IPS-18c (cell line): ENCODE results near the gene SLC35F1.
"Not testable (repeated sequence)": the region's sequence is repeated elsewhere in the genome, so short reads cannot be mapped to it uniquely, and the experiment has no call there.

Experiments used
- H3K4me3 ChIP-seq: 2 replicates; pipeline ENCODE4 v1.7.0; 2013; ENCODE audit warnings: low read depth, mild to moderate bottlenecking, low read length, moderate library complexity; ENCODE audit not compliant: insufficient read depth
- H3K9me3 ChIP-seq: one replicate; pipeline ENCODE4 v1.6.1; 2013; ENCODE audit warnings: mild to moderate bottlenecking, low read length, moderate library complexity; ENCODE audit not compliant: control insufficient read depth, insufficient read depth

The SLC35F1 gene

DNA sequence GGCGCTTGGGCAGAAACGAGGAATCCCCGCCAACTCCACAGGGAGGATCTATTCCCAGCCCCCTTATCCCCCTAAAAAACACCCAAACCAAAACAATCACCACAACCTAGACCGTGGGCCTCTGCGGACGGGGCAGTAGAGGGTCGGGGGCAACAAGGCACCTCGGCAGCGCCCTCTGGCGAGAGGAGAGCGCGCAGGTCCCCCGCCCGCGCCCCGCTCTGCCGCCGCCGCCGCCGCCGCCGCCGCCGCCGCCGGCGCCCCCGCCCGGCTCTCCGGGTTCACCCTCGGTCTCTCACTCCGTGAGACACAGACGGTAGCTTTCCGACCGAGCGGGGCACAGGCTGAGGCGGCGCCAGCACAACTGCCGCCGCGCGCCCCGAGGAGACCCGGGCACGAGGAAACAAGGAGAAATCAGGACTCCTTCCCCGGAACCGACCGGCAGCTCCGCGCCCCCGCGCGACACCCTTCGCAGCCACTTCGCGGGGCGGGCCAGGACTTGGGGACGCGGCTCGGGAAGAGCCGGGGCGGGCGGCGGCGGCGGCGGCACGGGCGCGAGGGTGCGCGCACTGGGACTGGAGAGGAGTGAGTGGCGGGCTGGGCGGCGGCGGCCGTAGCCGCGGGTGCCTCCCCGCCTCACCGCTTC lies at the start of gene SLC35F1:
SLC35F1 (plus strand) TSS at position 307 of the 643 bp plus-strand sequence.
- peak within 1 kb of the TSS; percentile 82 for H3K4me3 ChIP-seq
- no peaks in the 10 kb centered on the region for H3K9me3 ChIP-seq

DNA sequence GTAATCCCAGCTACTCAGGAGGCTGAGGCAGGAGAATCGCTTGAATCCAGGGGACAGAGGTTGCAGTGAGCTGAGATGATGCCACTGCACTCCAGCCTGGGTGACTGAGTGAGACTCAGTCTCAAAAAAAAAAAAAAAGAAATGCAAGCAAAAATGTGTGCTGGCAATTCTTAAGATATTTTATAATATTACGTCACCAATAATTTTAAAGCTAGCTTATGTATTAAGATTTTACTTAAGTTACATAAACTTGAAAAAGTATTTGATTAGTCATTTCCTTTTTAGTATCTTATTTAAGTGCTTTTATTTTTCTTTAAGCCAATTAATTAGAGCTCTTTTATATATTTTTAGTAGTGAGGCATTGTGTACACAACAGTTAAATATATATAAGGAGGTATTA lies 48.5 kb upstream of the SLC35F1 start:
- not testable (repeated sequence) for H3K9me3 ChIP-seq, H3K4me3 ChIP-seq

DNA sequence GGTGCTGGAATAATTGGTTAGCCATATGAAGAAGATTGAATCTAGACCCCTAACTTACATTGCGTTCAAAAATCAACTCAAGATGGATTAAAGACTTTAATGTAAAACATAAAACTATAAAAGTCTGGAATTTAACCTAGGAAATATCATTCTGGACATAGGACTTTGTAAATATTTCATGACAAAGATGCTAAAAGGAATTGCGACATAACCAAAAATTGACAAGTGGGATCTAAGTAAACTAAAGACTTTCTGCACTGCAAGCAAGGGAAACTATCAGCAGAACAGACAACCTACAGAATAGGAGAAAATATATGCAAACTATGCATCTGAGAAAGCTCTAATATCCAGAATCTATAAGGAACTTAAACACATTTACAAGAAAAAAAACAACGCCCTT lies 45.5 kb upstream of the SLC35F1 start:
- Histone ChIP-seq H3K9me3 (peaks cover 3% of the 10 kb centered on the region), H3K4me3 (no peak overlapping the region)

DNA sequence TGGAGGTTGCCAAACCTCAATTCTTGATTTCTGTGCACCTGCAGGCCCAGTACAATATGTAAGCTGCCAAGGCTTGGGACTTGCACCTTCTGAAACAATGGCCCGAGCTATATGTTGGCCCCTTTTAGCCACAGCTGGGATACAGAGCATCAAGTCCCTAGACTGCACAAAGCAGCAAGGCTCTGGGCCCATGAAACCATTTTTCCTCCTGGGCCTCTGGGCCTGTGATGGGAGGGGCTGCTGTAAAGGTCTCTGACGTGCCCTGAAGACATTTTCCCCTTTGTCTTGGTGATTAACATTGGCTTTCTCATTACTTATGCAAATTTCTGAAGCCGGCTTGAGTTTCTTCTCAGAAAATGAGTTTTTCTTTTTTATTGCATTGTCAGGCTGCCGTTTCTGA lies 40.5 kb upstream of the SLC35F1 start:
- Histone ChIP-seq H3K4me3 (no peak overlapping the region), H3K9me3 (peaks cover 6% of the 10 kb centered on the region)

DNA sequence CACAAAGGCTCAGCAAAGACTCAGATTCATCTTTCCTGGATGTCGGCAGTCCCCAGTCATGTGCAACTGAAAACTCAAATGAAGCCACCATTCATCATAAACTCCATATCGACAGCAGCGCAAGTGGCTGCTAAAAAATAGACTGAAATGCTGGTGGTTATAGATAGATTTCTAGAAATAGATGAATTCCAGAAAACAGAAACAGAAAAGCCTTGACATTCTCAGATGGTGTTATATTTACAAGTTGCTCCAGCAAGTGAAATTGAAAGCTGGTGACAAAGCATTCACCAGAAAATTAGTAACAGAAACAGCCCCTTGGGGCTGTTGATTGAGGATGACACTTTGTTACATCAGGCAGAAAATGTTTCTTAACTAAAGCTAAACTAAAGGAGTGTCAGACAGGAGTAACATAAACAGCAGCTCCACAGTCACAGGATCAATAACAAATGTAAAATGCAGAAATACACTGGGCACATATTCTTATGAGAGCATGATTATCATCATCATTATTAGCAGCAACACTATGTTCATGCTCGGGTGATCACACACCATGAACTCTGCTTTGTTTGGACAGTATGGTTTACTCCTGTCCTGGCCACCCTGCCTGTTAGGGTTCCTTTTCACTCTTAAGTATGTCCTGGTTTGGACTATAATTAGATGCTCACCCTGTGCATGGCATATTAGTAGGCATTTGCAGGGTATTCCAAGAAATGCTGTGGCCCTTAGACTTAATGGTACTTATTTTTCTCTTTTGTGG lies 36.4 kb upstream of the SLC35F1 start:
- no peak overlapping the region for H3K4me3 ChIP-seq
- peaks cover 6% of the 10 kb centered on the region for H3K9me3 ChIP-seq

DNA sequence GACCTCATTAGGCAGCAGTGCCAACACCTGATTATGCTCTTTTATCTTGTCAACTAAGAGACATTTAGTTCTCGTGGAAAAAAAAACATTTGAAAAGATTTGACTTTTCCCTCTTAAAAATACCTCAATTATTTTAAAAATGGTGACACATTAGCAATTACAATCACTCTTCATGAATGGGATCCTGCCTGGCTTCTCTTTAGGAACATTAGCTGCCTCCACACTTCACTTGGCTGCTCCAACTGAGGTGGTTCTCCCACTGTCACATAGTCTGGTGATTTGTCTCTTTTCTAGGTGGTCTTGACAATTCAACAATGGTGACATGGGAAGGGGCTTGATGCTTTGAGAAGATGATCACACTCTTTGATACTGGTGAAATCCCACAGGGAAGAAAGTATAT lies 26.2 kb upstream of the SLC35F1 start:
- H3K4me3 ChIP-seq: no peak overlapping the region
- H3K9me3 ChIP-seq: no peaks in the 10 kb centered on the region

DNA sequence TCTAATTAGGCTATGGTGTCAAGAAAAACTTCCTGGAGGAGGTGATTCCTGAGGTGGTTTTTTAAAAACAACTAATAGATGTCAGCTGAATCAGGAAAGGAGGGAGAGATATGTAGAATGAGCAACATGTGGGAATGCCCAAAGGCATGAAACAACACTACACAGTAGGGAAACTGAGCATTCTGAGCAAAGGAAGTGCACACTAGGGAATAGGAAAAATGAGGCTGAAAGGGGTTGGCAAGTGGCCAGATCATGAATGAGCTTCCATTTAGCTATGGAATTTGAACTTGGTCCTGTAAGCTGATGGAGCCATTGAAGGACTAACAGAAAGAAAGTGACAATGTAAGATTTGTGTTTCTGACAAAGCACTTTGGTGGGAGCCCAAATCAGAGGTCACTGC lies 16.9 kb upstream of the SLC35F1 start:
- no peaks in the 10 kb centered on the region for H3K9me3 ChIP-seq

DNA sequence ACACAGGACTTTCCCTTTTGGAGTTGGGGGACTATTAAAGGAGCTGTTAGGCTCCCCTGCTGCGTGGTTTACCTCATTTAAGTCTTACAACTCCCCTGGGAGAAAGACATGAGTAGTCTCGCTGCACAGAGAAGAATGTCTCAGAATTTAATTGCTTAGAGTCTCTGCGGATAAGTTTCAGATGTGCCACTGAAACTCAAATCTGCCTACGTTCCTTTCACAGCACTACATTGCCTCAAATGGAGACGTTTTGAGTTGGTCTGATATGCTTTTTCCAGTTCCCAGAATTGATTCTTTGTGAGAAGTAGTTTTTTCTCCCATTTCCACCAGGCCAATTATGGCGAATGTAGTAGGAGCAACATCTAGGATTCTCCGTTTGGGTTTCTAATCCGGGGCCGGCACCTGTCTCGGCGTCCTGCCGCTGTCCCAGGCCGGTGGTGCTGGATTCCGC lies 532 bp upstream of the SLC35F1 start:
- no peaks in the 10 kb centered on the region for H3K9me3 ChIP-seq
- peak overlapping the region; percentile 32 for H3K4me3 ChIP-seq

More for the DNA sequence above, 16.9 kb upstream of the SLC35F1 start:
- no peak overlapping the region for H3K4me3 ChIP-seq

DNA sequence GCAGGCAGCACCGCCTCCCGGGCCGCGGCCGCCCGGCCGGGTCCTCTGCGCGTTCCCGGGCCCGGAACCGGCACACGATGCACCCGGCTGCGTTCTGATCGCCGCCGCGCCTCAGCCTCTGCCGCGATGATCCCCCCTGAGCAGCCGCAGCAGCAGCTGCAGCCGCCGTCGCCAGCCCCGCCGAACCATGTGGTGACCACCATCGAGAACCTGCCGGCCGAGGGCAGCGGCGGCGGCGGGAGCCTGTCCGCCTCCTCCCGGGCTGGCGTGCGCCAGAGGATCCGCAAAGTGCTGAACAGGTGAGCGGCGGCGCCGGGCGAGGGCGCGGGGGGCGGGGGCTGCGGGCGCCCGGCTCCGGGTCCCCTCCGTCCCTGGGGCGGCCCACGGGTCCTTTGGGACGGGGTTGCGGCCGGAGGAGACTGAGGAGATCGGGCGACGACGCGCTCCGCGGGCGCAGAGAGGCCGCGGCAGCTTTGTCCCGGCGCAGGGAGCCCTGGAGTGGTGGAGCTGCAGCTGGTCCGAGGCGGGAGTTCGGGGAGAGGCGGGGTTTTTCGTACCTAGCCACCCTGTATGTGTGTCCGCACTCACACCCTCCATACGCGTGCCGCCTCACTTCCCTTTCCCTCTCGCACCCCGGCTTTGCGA lies 659 bp downstream of the SLC35F1 start:
- Histone ChIP-seq H3K4me3 (peak overlapping the region; percentile 82), H3K9me3 (no peaks in the 10 kb centered on the region)

DNA sequence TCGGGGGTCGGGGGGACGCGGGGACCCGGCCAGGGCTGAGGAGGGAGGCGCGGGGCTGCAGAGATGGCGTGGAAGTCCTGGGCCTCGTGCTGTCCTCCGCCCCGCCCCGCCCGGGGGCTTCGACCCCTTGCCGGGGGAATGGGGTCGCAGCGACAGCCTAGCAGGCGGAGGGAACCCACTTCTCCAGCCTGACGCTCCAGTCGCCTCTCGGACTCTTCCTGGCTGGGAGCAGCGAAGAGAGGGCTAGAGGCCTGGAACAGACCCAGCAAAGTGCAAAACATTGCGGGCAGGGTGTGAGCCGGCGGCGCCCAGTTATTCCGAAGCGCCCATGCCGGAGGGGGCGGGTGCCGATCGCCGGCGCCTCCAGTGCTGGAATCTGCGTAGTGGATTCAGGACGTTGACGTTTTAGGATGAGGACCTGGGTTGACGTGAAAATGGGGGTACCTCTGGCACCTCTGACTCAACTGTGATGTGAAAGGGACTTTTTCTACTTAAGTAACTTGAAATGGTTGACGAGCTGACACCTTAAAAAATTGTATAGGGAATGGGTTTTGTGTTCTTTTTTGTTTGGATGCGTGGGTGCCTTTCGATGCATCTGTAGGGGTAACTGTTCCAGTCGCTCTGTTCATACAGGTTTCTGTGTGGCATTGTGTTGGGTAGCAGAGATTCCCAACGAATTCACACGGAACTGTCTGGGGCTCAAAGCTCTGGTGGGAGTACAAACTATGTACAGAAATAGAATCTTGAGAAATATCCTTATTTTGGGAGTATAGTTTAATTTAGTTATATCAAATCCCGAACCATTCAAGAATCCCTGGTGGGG lies 1.4 kb downstream of the SLC35F1 start:
- peak overlapping the region; percentile 82 for H3K4me3 ChIP-seq
- no peaks in the 10 kb centered on the region for H3K9me3 ChIP-seq

DNA sequence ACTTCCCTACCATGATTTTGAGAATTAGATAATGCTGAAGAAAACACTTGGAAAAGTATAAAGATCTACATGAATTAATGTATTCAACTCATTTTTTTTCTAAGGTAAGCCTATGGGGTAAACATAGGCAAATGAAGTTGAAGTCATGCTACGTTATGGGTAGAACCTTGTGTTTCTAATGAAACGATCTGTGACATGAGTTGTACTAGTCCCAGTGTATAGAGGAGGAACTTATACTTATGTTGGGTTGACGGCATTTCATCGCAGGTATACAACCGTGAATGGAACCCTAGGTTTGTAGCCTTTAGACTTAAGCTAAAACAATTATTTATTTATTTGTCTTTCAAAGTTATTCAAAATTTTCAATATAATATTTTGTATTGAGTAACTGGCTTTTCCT lies 2.6 kb downstream of the SLC35F1 start:
- Histone ChIP-seq H3K9me3 (no peaks in the 10 kb centered on the region), H3K4me3 (no peak overlapping the region)

DNA sequence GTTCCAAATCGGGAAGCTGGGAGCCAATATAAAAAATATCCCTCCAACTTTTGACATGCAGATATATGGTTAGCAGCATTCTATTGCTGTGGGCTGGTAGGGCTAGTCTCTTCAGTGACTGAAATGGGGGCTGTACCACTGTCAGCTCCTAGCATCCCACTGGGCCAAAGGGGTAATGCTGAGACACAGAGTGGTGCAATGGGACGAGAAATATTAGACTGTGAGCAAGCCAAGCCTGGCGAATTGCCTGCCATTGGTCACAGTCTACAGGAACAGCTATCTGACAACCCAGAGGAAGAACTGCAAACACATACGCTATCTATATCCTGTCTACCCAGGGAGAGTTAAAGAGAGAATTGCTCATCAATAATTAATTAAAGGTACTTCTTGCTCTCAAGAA lies 3.5 kb downstream of the SLC35F1 start:
- Histone ChIP-seq H3K9me3 (no peaks in the 10 kb centered on the region), H3K4me3 (no peak overlapping the region)

DNA sequence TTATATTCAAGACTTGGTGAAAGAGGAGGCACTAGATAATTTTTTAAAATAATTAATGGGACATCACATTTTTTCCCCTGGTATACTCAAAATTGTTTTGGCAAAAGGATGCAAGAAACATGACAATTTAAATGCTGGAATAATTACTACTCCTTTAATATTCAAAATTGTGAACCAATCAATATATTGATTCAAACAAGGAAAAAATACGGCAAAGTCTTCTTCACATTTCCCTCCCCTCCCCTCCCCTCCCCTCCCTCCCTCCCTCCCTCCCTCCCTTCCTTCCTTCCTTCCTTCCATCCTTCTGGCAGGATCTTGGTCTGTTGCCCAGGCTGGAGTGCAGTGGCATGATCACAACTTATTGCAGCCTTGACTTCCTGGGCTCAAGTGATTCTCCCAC lies 4.1 kb downstream of the SLC35F1 start:
- Histone ChIP-seq H3K4me3 (no peak overlapping the region), H3K9me3 (no peaks in the 10 kb centered on the region)

DNA sequence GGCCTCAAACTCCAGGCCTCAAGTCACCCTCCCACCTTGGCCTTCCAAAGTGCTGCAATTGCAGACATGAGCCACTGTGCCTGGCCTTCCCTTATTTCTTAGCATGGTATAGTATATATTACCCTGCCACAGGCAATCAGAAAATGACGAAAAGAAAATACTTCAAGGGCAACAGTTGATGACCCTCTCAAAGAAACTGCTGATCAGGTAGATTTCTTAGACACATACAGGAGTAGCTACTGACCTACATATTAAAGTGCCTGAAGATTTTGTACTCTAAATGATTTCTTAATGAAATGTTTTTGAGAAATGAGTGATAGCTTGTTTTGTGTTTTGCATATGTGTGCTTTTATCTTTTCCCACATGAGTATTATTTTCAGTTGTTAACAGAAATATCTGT lies 4.6 kb downstream of the SLC35F1 start:
- H3K4me3 ChIP-seq: no peak overlapping the region
- H3K9me3 ChIP-seq: no peaks in the 10 kb centered on the region

DNA sequence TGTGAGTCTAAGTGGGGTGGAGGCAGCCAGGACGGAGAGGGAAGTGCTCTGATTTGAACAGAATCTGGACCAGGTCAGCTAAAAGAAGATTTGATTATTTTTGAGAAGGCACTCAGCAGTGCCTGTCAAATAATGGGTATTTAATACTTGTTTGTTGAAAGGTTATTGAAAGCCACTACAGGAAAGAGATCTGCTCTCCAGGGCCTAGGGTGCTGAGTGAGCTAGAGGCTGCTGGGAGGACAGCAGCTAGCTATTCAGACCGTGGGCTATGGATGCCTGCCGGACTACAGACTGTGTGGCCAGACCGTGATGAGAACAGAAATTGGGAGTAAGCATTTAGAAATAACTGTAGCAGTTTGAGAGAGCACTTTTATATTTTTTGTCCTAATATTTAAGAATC lies 8.8 kb downstream of the SLC35F1 start:
- Histone ChIP-seq H3K9me3 (no peaks in the 10 kb centered on the region), H3K4me3 (no peak overlapping the region)

DNA sequence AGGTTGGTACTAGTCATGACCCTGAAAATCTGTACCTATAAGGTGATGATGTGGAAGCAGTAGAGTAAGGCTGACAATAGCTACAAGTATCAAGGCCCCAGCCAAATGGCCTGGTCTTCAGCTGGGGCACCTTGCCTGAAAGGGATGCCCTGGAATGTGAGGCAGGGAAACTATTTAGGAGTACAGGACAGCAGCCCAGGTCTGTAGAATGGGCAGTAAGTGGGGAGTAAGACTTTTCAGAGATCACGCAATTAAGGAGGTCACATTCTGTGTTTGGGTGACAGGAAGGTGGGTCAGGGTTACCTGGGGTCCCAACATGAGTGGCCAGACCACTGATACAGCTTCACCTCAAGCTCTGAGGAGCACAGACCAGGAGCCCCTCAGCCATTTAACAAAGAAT lies 9.4 kb downstream of the SLC35F1 start:
- no peak overlapping the region for H3K4me3 ChIP-seq
- no peaks in the 10 kb centered on the region for H3K9me3 ChIP-seq

DNA sequence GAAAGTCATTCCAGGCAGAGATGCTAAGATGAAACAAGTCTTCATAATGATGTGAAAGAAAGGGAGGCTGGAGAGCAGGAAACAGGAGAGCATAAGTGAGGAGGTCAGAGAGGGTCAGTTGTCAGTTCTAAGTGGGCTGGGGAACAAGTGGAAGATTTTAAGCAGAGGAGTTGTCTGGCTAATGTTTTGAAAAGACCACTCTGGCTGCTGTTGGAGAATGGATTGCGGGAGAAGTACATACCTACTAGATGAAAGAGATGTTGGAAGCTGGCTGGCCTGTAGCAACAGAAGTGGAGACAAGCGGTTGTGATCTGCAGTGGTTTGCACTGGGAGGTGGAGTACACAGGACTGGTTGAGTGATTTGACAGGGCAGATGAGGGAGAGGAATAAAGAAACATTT lies 10.1 kb downstream of the SLC35F1 start:
- Histone ChIP-seq H3K9me3 (no peaks in the 10 kb centered on the region), H3K4me3 (no peak overlapping the region)
